Aorta (tissue), 5 donors: ENCODE results near the gene COL6A5. TPM values are rescaled to one million over a fixed set of nuclear protein-coding genes. Genes with fewer than 3 reads are reported as not detected.
"Not testable (repeated sequence)": the region's sequence is repeated elsewhere in the genome, so short reads cannot be mapped to it uniquely, and the experiment has no call there.

Experiments used
- ATAC-seq: fragments of 200-7000 bp; cut with Tn5 transposase; one replicate; pipeline ENCODE4 v1.9.1; 2022; ENCODE audit warnings: moderate library complexity; ENCODE audit not compliant: low FRiP score
- DNase-seq, 2 donors: peaks; one replicate each; pipeline ENCODE4 v3.0.0-alpha.2; 2020
- H3K27ac ChIP-seq, 2 donors: one replicate each; pipeline ENCODE4 v1.5.1; 2013; ENCODE audit warnings: low read length in 2 of 2, mild to moderate bottlenecking in 2 of 2, moderate library complexity in 2 of 2, control low read depth in 1 of 2, inconsistent platforms in 1 of 2, low read depth in 1 of 2
- H3K27me3 ChIP-seq, 2 donors: one replicate each; pipeline ENCODE4 v1.6.1; 2013; ENCODE audit warnings: control low read depth in 1 of 2, low read length in 1 of 2, mild to moderate bottlenecking in 1 of 2, moderate library complexity in 1 of 2; ENCODE audit not compliant: insufficient read depth in 2 of 2, control insufficient read depth in 1 of 2
- H3K36me3 ChIP-seq, 2 donors: one replicate each; pipeline ENCODE4 v1.6.1; 2013; ENCODE audit warnings: control low read depth in 1 of 2, low read length in 1 of 2, mild to moderate bottlenecking in 1 of 2; ENCODE audit not compliant: insufficient read depth in 2 of 2, control insufficient read depth in 1 of 2
- H3K4me1 ChIP-seq, 2 donors: one replicate each; pipeline ENCODE4 v1.6.1; 2013; ENCODE audit warnings: low read length in 2 of 2, control low read depth in 1 of 2, mild to moderate bottlenecking in 1 of 2, moderate library complexity in 1 of 2; ENCODE audit not compliant: insufficient read depth in 2 of 2, control insufficient read depth in 1 of 2
- H3K4me3 ChIP-seq, 2 donors: one replicate each; pipeline ENCODE4 v1.5.1; 2013; ENCODE audit warnings: low read length in 2 of 2, control low read depth in 1 of 2, mild to moderate bottlenecking in 1 of 2
- H3K9me3 ChIP-seq: one replicate; pipeline ENCODE4 v1.6.1; 2013; ENCODE audit warnings: mild to moderate bottlenecking, low read length; ENCODE audit not compliant: control insufficient read depth
- WGBS, 2 donors: extraction: QIAGEN DNeasy Blood & Tissue Kit; methylation state at CpG; one replicate each; pipeline ENCODE4 v1.1.7; 2013; 5-methylcytosine and 5-hydroxymethylcytosine counted together
- intact Hi-C, 2 donors: fragments of 100-400 bp; cut with DNase I; formaldehyde crosslinking; loops; one replicate each; pipeline versions ENCODE4 v1.14.2 to v1.15.0; 2022
- polyA plus RNA-seq, 2 donors: library from polyadenylated mRNA; stranded (reverse); fragments of 200-250 nt; gene quantifications; one replicate each; pipeline ENCODE4 v1.2.3, GENCODE V29; 2013
- total RNA-seq, 2 donors: library from RNA; stranded (reverse); fragmentation: NEBNext Ultra II Directional; extraction: Animal tissue kit (Norgen Biotek cat#: 25700); gene quantifications; one replicate each; pipeline ENCODE4 v1.2.1, GENCODE V29; 2021
- donor health status: healthy with polysubstance abuse.
- donor health status: Bipolar disorder and iron deficiency.
- donor health status: DM: no; HTN: no; CAD: no.
- donor health status: DM: no; HTN: no; CAD: no.
- donor health status: DM: yes; HTN: yes; CAD: no.

Gene COL6A5
- total and polyA plus RNA-seq, 4 donors = not detected

DNA sequence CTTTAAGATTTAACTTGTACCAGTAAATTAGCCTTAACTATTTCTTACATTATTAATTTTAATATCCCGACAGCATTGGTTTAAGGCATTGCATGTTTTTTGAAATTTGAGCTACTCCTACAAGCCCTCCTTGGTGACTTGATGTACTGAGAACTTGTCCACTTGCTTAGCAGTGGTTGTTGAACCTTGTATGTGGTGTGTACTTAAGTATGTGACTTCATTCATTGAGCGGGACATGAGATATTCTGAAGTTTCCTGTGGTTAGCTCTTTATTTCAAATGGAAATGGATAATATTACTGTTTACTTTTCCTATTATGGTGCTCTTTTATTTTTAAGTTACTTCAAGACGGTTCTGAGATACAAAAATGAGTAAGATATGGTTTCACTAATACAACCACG, 3.6 kb upstream of the COL6A5 start:
- H3K36me3 ChIP-seq = no peaks in the 10 kb centered on the region
- 73 to 78% methylated on average over 4 of the region's 4 CpGs for WGBS, 2 donors
- intact Hi-C loops = no loop called here

DNA sequence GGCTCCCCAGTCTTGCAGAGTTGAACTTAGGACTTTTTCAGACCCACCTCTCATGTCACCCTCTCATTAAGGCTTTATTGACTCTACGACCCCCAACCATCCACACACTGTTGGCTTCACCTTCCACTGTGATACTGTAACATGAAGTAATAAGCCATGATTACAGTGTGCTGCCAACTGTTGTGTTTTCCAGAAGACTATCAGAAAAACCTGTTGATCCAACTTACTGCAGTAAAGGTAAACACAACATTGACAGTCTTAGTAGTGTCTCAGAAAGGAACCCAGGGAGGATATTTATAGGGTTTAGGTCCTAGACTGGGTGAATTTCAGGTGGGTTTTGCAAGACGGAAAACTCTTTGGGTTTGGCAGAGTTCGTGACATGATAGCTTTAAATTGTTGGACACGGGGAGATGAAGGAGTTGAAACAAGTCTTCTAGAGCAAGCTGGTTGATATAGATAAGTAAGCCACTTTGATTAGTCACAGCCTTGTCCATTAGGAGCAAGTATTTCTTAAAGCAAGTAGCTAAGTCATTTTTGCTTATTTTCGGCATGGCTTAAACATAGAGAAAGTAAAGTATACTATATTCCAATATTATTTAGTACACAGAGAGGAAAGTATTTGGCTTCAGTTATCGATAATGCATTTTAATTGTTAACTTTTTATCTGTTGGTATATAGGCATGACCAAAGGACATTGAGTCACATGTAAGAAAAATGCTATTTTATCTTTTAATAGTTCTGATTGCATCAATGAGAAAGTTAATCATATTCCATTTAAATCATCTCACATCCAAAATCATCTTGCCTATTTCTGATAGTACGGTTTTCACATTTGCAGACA, 2.4 kb upstream of the COL6A5 start:
- H3K27me3 ChIP-seq = peaks cover 0 to 1% of the 10 kb centered on the region in 2 donors
- no peak overlapping the region for H3K4me3 ChIP-seq
- 68 to 73% methylated on average over 7 of the region's 7 CpGs for WGBS, 2 donors
- no peaks in the 10 kb centered on the region for H3K36me3 ChIP-seq
- DNase-seq (no peak), ATAC-seq (no peak)
- H3K4me1 ChIP-seq = no peaks in the 10 kb centered on the region
- no peak overlapping the region for H3K27ac ChIP-seq
- H3K9me3 ChIP-seq = no peaks in the 10 kb centered on the region
- intact Hi-C loops = no loop called here

More for the DNA sequence above, 3.6 kb upstream of the COL6A5 start:
- no peaks in the 10 kb centered on the region for H3K9me3 ChIP-seq
- peaks cover 0 to 1% of the 10 kb centered on the region in 2 donors for H3K27me3 ChIP-seq
- no peak overlapping the region for H3K4me3 ChIP-seq
- DNase-seq = no peak
- no peak overlapping the region for H3K27ac ChIP-seq
- ATAC-seq = no peak
- H3K4me1 ChIP-seq = no peaks in the 10 kb centered on the region

DNA sequence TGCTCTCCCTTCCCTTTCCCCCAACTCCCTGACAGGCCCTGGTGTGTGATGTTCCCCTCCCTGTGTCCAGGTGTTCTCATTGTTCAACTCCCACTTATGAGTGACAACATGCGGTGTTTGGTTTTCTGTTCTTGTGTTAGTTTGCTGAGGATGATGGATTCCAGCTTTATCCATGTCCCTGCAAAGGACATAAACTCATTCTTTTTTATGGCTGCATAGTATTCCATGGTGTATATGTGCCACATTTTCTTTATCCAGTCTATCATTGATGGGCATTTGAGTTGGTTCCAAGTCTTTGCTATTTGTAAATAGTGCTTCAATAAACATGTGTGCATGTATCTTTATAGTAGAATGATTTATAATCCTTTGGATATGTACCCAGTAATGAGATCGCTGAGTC, 2.8 kb downstream of the COL6A5 start:
- H3K4me3 ChIP-seq, H3K9me3 ChIP-seq, intact Hi-C loops, ATAC-seq, H3K4me1 ChIP-seq, H3K36me3 ChIP-seq, DNase-seq, H3K27me3 ChIP-seq, H3K27ac ChIP-seq: not testable (repeated sequence)
- 95 to 96% methylated on average over 2 of the region's 2 CpGs for WGBS, 2 donors

DNA sequence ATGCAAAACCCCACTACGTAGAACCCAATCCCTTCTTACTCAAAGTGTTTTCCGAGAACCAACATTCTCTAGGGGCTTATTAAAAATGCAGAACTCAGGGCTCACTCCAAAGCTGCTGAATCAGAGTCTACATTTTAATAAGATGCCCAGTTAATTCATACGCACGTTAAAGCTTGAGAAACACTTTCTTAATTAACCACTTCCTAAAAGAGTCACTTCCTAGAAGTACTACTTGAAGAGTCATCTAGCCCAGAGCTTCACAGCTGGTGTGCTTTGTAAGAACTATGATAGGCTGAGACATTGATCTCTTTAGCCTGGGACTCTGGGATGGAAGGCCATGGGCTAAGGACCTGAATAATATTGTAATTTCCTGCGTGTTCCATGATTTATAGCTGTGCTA, 9.0 kb downstream of the COL6A5 start:
- H3K9me3 ChIP-seq = no peaks in the 10 kb centered on the region
- intact Hi-C loops = no loop called here
- WGBS, 2 donors = 68 to 77% methylated on average over 5 of the region's 5 CpGs
- H3K27ac ChIP-seq = no peak overlapping the region
- no peaks in the 10 kb centered on the region for H3K27me3 ChIP-seq
- no peaks in the 10 kb centered on the region for H3K4me1 ChIP-seq
- no peak for DNase-seq
- H3K36me3 ChIP-seq = no peaks in the 10 kb centered on the region
- no peak overlapping the region for H3K4me3 ChIP-seq
- ATAC-seq = no peak

DNA sequence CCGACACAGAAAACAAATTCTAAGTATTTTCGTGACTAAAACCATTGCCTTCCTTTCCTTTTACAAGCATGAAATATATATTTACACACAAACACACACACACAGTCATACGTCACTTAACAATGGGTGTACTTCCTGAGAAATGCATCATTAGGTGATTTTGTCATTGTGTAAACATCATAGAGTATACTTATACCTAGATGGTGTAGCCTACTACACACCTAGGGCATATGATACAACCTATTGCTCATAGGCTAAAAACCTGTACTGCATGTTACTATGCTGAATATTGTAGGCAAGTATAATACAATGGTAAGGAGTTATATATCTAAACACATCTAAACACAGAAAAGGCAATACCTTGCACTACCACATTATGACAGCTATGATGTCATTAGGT, 28.6 kb downstream of the COL6A5 start:
- intact Hi-C loops = no loop called here
- WGBS, 2 donors = 79 to 84% methylated on average over 3 of the region's 3 CpGs

DNA sequence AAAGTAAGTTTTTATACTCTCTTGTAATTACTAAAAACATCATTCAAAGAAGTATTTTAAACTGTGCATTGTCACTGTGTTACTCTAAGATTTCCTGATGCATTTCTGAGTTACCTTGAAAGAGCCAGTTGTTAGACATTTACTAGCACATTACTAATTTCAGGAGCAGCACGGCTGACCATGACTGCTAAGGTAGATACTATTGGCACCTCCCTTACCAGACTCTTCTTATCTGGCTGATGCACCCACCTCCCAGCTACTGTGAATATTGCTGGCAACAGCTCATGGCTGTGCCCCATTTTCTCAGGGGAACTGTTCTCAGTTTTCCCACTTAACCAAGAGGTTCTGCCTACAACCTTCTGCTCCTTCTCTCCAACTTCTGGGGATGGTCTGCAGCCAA, 29.4 kb downstream of the COL6A5 start:
- no peaks in the 10 kb centered on the region for H3K36me3 ChIP-seq
- no peak for DNase-seq

More for the DNA sequence above, 28.6 kb downstream of the COL6A5 start:
- Histone ChIP-seq H3K4me1 (no peaks in the 10 kb centered on the region), H3K27me3 (no peaks in the 10 kb centered on the region), H3K27ac (no peak overlapping the region), H3K9me3 (peaks cover 2% of the 10 kb centered on the region), H3K4me3 (no peak overlapping the region), H3K36me3 (no peaks in the 10 kb centered on the region)
- DNase-seq (no peak), ATAC-seq (no peak)

DNA sequence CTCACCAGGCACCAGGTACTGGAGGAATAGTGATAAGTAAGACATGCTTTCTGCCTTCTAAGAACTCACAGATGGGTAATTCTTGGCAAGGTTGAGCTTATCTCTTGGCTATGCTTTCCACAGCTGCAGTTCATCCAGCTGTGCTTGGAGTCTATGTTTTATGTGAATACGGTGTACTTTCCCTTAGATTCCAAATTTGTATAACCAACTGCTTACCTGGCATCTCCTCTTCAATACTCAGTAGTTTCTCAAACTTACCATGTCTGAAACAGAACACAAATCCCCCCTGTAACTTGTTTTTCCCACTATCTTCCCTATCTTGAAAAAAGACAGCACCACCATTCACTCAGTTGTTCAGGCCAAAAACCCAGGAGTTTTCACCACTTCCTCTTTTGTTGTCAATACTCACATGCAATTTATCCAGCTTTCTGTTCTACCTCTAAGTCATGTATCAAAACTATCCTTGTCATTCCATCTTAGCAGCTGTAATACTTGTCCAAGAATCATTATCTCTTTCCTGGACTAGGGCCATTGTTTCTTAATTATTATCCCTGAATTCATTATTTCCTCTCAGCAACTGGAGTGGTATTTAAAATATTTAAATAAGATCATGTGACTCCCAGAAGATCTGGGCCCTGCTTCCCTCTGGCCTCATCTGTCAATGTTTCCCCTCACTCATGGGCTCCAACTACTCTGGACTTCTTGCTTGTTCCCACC, 32.6 kb downstream of the COL6A5 start:
- 71 to 74% methylated on average over 1 of the region's 1 CpG for WGBS, 2 donors
- Histone ChIP-seq H3K4me3 (no peak overlapping the region), H3K4me1 (no peaks in the 10 kb centered on the region), H3K9me3 (peaks cover 2% of the 10 kb centered on the region), H3K36me3 (no peaks in the 10 kb centered on the region), H3K27me3 (peaks cover 0 to 2% of the 10 kb centered on the region in 2 donors), H3K27ac (no peak overlapping the region)
- ATAC-seq = no peak
- intact Hi-C loops = no loop called here
- DNase-seq = no peak

More for the DNA sequence above, 29.4 kb downstream of the COL6A5 start:
- WGBS, 2 donors = 75 to 83% methylated on average over 1 of the region's 1 CpG
- intact Hi-C loops = no loop called here
- ATAC-seq = no peak
- Histone ChIP-seq H3K9me3 (peaks cover 2% of the 10 kb centered on the region), H3K4me3 (no peak overlapping the region), H3K4me1 (no peaks in the 10 kb centered on the region), H3K27ac (no peak overlapping the region), H3K27me3 (peaks cover 0 to 2% of the 10 kb centered on the region in 2 donors)

DNA sequence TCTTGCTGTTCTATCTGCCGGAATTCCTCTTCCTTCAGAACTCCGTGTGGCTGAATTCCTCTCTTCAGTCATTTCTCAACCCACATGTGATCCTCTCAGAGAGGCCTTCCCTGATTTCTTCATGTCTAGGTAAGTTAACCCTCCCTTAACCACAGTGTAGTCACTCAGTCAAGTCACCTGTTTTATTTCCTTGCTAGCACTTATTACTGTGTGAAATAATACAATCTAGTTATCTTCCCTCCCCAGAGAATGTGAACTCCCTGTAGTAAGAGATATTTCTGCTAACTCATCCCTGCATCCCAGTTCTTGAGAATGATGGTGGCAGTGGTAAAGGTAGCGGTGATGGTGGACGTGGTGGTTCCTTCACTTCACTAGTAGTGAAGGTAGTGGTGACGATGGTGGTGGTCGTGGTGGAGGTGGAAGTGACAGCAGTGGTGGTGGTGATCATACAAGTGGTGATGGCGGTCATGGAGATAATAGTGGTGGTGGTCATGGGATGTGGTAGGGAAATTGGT, 33.3 kb downstream of the COL6A5 start:
- ATAC-seq (no peak), DNase-seq (no peak)
- H3K36me3 ChIP-seq = no peaks in the 10 kb centered on the region
- no peaks in the 10 kb centered on the region for H3K4me1 ChIP-seq
- H3K27me3 ChIP-seq = peaks cover 0 to 2% of the 10 kb centered on the region in 2 donors
- WGBS, 2 donors = 76 to 78% methylated on average over 7 of the region's 7 CpGs
- H3K4me3 ChIP-seq = no peak overlapping the region
- peaks cover 2% of the 10 kb centered on the region for H3K9me3 ChIP-seq
- intact Hi-C loops = no loop called here
- no peak overlapping the region for H3K27ac ChIP-seq
